B cell (primary cell): ENCODE results near the gene LRP11. TPM values are rescaled to one million over a fixed set of nuclear protein-coding genes. Genes with fewer than 3 reads are reported as not detected.

Source experiments
- ATAC-seq: fragments of 200-7000 bp; cut with Tn5 transposase; one replicate; pipeline ENCODE4 v1.10.0; 2021; ENCODE audit warnings: low read depth, mild to moderate bottlenecking, moderate number of reproducible peaks, moderate library complexity
- CTCF ChIA-PET: fragments of 350-600 bp; sonication (Branson Sonifier 250); formaldehyde crosslinking; loops from one replicate; lab custom pipeline; 2021; ENCODE audit warnings: antibody characterized with exemption, inconsistent platforms; lab: Charles Lee
- POLR2A ChIA-PET: fragments of 350-600 bp; sonication (Branson Sonifier 250); formaldehyde crosslinking; loops from one replicate; lab custom pipeline; 2021; ENCODE audit warnings: antibody characterized with exemption; lab: Charles Lee
- DNase-seq: peaks from one replicate; pipeline ENCODE4 v3.0.0; 2013
- H2AFZ ChIP-seq: 2 replicates; pipeline ENCODE4 v1.6.1; 2012; ENCODE audit warnings: mild to moderate bottlenecking, low read depth, low read length; ENCODE audit not compliant: insufficient read depth, poor library complexity, severe bottlenecking
- H3K27ac ChIP-seq, 2 donors: 1 replicate in 1 of 2; 2 replicates in 1 of 2; pipeline ENCODE4 v1.5.1; 2012 to 2013; ENCODE audit warnings: low read length in 2 of 2, mild to moderate bottlenecking in 2 of 2, moderate library complexity in 1 of 2
- H3K27me3 ChIP-seq, 4 experiments: fragments of 200-600 bp in 1 of 4; sonication (generic) in 1 of 4; replicated peaks in 1 of 4; 1 replicate in 2 of 4; 2 replicates in 2 of 4; pipeline versions ENCODE4 v1.6.1 to v1.7.0; 2013 to 2016; ENCODE audit warnings: low read length in 3 of 4, mild to moderate bottlenecking in 2 of 4, mixed read lengths in 1 of 4, moderate library complexity in 1 of 4; ENCODE audit not compliant: insufficient read depth in 4 of 4, control insufficient read depth in 3 of 4; ENCODE audit errors: control extremely low read depth in 1 of 4
- H3K36me3 ChIP-seq, 2 experiments: replicated peaks in 1 of 2; 1 replicate in 1 of 2; 2 replicates in 1 of 2; pipeline versions ENCODE4 v1.6.1 to v1.7.1; 2013; ENCODE audit warnings: low read length in 1 of 2; ENCODE audit not compliant: insufficient read depth in 2 of 2, control insufficient read depth in 1 of 2; ENCODE audit errors: control extremely low read depth in 1 of 2, extremely low read depth in 1 of 2
- H3K4me1 ChIP-seq, 2 donors: fragments of 200-600 bp in 1 of 2; sonication (generic) in 1 of 2; 1 replicate in 1 of 2; 2 replicates in 1 of 2; pipeline versions ENCODE4 v1.5.1 to v1.6.1; 2013 to 2017; ENCODE audit warnings: low read length in 2 of 2; ENCODE audit not compliant: control insufficient read depth in 2 of 2, insufficient read depth in 2 of 2
- H3K4me2 ChIP-seq: replicated peaks from 2 replicates; pipeline ENCODE3; 2012; ENCODE audit warnings: mild to moderate bottlenecking, low read depth, low read length; ENCODE audit not compliant: poor library complexity, severe bottlenecking
- H3K4me3 ChIP-seq, 5 experiments: fragments of 200-600 bp in 1 of 5; sonication (generic) in 1 of 5; 1 replicate in 3 of 5; 2 replicates in 2 of 5; pipeline versions ENCODE4 v1.5.1 to v1.7.0; 2011 to 2016; ENCODE audit warnings: low read length in 4 of 5, mild to moderate bottlenecking in 4 of 5, low read depth in 2 of 5, control low read depth in 1 of 5, moderate library complexity in 1 of 5; ENCODE audit not compliant: insufficient read depth in 1 of 5; ENCODE audit errors: control extremely low read depth in 1 of 5, extremely low read depth in 1 of 5
- H3K79me2 ChIP-seq: fragments of 200-600 bp; sonication (generic); one replicate; pipeline ENCODE4 v1.6.0; 2016; ENCODE audit warnings: low read length; ENCODE audit not compliant: control insufficient read depth, insufficient read depth
- H3K9ac ChIP-seq: fragments of 200-600 bp; sonication (generic); 2 replicates; pipeline ENCODE4 v1.6.1; 2017; ENCODE audit warnings: mild to moderate bottlenecking, low read length, moderate library complexity
- H3K9me3 ChIP-seq, 3 donors: one replicate each; pipeline versions ENCODE4 v1.6.1 to v1.7.1; 2013; ENCODE audit warnings: low read length in 2 of 3; ENCODE audit not compliant: control insufficient read depth in 2 of 3, insufficient read depth in 1 of 3; ENCODE audit errors: control extremely low read depth in 1 of 3
- H4K20me1 ChIP-seq: 2 replicates; pipeline ENCODE4 v1.6.0; 2012; ENCODE audit warnings: mild to moderate bottlenecking, low read length; ENCODE audit not compliant: insufficient read depth, control insufficient read depth, poor library complexity, severe bottlenecking
- H3K27ac Mint-ChIP-seq: one replicate; pipeline ENCODE4 v1.8.0; 2021; ENCODE audit warnings: mixed read lengths
- H3K27me3 Mint-ChIP-seq: one replicate; pipeline ENCODE4 v1.8.0; 2021; ENCODE audit warnings: mixed read lengths
- H3K4me1 Mint-ChIP-seq: one replicate; pipeline ENCODE4 v1.8.0; 2021; ENCODE audit warnings: mixed read lengths
- H3K4me3 Mint-ChIP-seq: one replicate; pipeline ENCODE4 v1.8.0; 2021; ENCODE audit warnings: mixed read lengths
- H3K9me3 Mint-ChIP-seq: one replicate; pipeline ENCODE4 v1.8.0; 2022; ENCODE audit warnings: mixed read lengths; ENCODE audit not compliant: insufficient read depth
- EZH2 ChIP-seq: IDR thresholded peaks from 2 replicates; pipeline ENCODE4 v1.6.1; 2012; ENCODE audit warnings: borderline replicate concordance, low read depth, mild to moderate bottlenecking, moderate library complexity, low read length; ENCODE audit not compliant: insufficient read depth, poor library complexity, severe bottlenecking
- WGBS: methylation state at CpG from one replicate; pipeline ENCODE4 v1.1.5; 2013; ENCODE audit warnings: missing lambda C conversion rate; ENCODE audit not compliant: insufficient coverage; 5-methylcytosine and 5-hydroxymethylcytosine counted together
- intact Hi-C: fragments of 100-400 bp; cut with micrococcal nuclease; formaldehyde crosslinking; loops from one replicate; pipeline ENCODE4 v1.10.0; 2022
- polyA plus RNA-seq: library from polyadenylated mRNA; depleted of rRNA; stranded (reverse); fragments of >200 nt; gene quantifications from 2 replicates; pipeline ENCODE4 v1.2.3, GENCODE V29; 2012
- total RNA-seq, 2 donors: library from RNA; stranded (reverse); fragments of 120-200 nt in 1 of 2; gene quantifications; 1 replicate in 1 of 2; 2 replicates in 1 of 2; pipeline versions ENCODE4 v1.2.3 to v1.2.4, GENCODE V29; 2013 to 2022
- TF ChIP-seq, protein P1 (sequence below): fragments of 200-600 bp; IDR thresholded peaks from one replicate; pipeline ENCODE4 v1.8.0; 2022; ENCODE audit warnings: antibody characterized with exemption, mild to moderate bottlenecking

Gene LRP11
- total and polyA plus RNA-seq, 2 donors (not counting 1 experiment from before 2014, with no cell fraction given) = 0.34 to 1.2 TPM

GRCh38 chr6:149771185-149771584 is 93.0 kb downstream of the LRP11 start:
- ATAC-seq (no peak), DNase-seq (no peak)
- Histone ChIP-seq H3K36me3 (peaks cover 5 to 43% of the 10 kb centered on the region in 2 experiments), H3K9ac (no peak overlapping the region), H3K27ac (no peak overlapping the region), H3K4me2 (no peak overlapping the region), H4K20me1 (peaks cover 19% of the 10 kb centered on the region), H3K4me3 (no peak overlapping the region), H3K9me3 (peaks cover 0 to 7% (median 0%) of the 10 kb centered on the region in 3 donors), H2AFZ (no peak overlapping the region), H3K4me1 (no peaks in the 10 kb centered on the region), H3K79me2 (peaks cover 48% of the 10 kb centered on the region), H3K27me3 (no peaks in the 10 kb centered on the region)
- 100% methylated on average over 1 of the region's 3 CpGs for WGBS
- Mint-ChIP-seq H3K27ac (no peak overlapping the region), H3K27me3 (no peaks in the 10 kb centered on the region), H3K4me1 (no peaks in the 10 kb centered on the region), H3K9me3 (no peaks in the 10 kb centered on the region), H3K4me3 (no peak overlapping the region)
- CTCF ChIA-PET = no interaction called here
- intact Hi-C loops = no loop called here
- TF ChIP-seq, protein P1, sequence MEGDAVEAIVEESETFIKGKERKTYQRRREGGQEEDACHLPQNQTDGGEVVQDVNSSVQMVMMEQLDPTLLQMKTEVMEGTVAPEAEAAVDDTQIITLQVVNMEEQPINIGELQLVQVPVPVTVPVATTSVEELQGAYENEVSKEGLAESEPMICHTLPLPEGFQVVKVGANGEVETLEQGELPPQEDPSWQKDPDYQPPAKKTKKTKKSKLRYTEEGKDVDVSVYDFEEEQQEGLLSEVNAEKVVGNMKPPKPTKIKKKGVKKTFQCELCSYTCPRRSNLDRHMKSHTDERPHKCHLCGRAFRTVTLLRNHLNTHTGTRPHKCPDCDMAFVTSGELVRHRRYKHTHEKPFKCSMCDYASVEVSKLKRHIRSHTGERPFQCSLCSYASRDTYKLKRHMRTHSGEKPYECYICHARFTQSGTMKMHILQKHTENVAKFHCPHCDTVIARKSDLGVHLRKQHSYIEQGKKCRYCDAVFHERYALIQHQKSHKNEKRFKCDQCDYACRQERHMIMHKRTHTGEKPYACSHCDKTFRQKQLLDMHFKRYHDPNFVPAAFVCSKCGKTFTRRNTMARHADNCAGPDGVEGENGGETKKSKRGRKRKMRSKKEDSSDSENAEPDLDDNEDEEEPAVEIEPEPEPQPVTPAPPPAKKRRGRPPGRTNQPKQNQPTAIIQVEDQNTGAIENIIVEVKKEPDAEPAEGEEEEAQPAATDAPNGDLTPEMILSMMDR = no peak
- no peak for TF ChIP-seq EZH2
- POLR2A ChIA-PET = no interaction called here

DNA sequence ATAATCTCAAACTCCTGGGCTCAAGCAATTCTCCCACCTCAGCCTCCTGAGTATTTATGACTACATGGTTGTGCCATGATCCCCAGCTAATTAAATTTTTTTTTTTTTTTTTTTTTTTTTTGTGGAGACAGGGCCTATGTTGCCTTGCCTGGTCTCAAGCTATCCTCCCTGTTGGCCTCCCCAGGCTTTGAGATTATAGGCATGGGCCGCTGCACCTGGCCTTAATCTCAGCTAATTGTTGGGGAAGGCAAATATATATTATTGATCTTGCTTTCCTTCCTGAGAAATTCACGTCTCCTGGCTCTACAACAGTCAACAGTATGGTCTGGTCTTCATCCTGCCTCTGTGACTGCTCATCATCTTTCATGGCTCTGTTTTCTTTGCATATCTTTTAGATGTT is 94.5 kb downstream of the LRP11 start:
- POLR2A ChIA-PET = no interaction called here
- intact Hi-C loops = no loop called here
- Histone ChIP-seq H3K36me3 (peaks cover 5 to 39% of the 10 kb centered on the region in 2 experiments), H3K9ac (no peak overlapping the region), H3K4me2 (no peak overlapping the region), H3K4me1 (no peaks in the 10 kb centered on the region), H3K27ac (no peak overlapping the region), H2AFZ (no peak overlapping the region), H4K20me1 (peaks cover 19% of the 10 kb centered on the region), H3K79me2 (peaks cover 56% of the 10 kb centered on the region), H3K9me3 (peaks cover 0 to 9% (median 3%) of the 10 kb centered on the region in 3 donors), H3K4me3 (no peak overlapping the region), H3K27me3 (no peaks in the 10 kb centered on the region)
- Mint-ChIP-seq H3K27ac (no peak overlapping the region), H3K27me3 (no peaks in the 10 kb centered on the region), H3K9me3 (peaks cover 3% of the 10 kb centered on the region), H3K4me1 (no peaks in the 10 kb centered on the region), H3K4me3 (no peak overlapping the region)
- DNase-seq (no peak), ATAC-seq (no peak)
- CTCF ChIA-PET = no interaction called here
- TF ChIP-seq, protein P1 = no peak
- TF ChIP-seq EZH2 = no peak
- no CpG with 5 or more reads among the region's 2 CpGs for WGBS

Other genes starting within 250 kb of the LRP11 start
- gene KATNA1, start 215.6 kb downstream of the LRP11 start, total RNA-seq = 18.5 and 19.8 TPM in 2 replicates
- gene KATNA1, start 215.6 kb downstream of the LRP11 start, polyA plus RNA-seq = 10.6 and 19.3 TPM in 2 replicates
- gene LATS1, start 146.3 kb downstream of the LRP11 start, total RNA-seq = 48.0 and 54.0 TPM in 2 replicates
- 11.6 and 12.3 TPM in 2 replicates for gene LATS1, start 146.3 kb downstream of the LRP11 start, polyA plus RNA-seq
- gene NUP43, start 117.8 kb downstream of the LRP11 start, total RNA-seq = 75.7 and 77.7 TPM in 2 replicates
- gene NUP43, start 117.8 kb downstream of the LRP11 start, polyA plus RNA-seq = 12.9 and 14.2 TPM in 2 replicates
- 46.4 and 50.0 TPM in 2 replicates for gene PCMT1, start 114.6 kb downstream of the LRP11 start, total RNA-seq
- gene PCMT1, start 114.6 kb downstream of the LRP11 start, polyA plus RNA-seq = 30.3 and 38.0 TPM in 2 replicates
- not detected in 2 replicates for gene RAET1E, start 33.8 kb upstream of the LRP11 start, total RNA-seq
- not detected in 2 replicates for gene RAET1E, start 33.8 kb upstream of the LRP11 start, polyA plus RNA-seq
- gene RAET1G, start 58.8 kb upstream of the LRP11 start, total RNA-seq = not detected in 2 replicates
- gene RAET1G, start 58.8 kb upstream of the LRP11 start, polyA plus RNA-seq = not detected in 2 replicates
- gene ULBP2, start 77.7 kb upstream of the LRP11 start, total RNA-seq = not detected in 2 replicates
- gene ULBP2, start 77.7 kb upstream of the LRP11 start, polyA plus RNA-seq = 0.31 and 1.6 TPM in 2 replicates
- gene ULBP1, start 99.6 kb upstream of the LRP11 start, total RNA-seq = 0.12 and 0.19 TPM in 2 replicates
- gene ULBP1, start 99.6 kb upstream of the LRP11 start, polyA plus RNA-seq = 0.04 and 0.48 TPM in 2 replicates
- not detected in 2 replicates for gene RAET1L, start 161.2 kb upstream of the LRP11 start, total RNA-seq
- gene RAET1L, start 161.2 kb upstream of the LRP11 start, polyA plus RNA-seq = not detected in 2 replicates
- 0.61 and 0.69 TPM in 2 replicates for gene ULBP3, start 204.8 kb upstream of the LRP11 start, total RNA-seq
- 0.10 and 0.22 TPM in 2 replicates for gene ULBP3, start 204.8 kb upstream of the LRP11 start, polyA plus RNA-seq